Inflammatory macrophage treated with lipopolysaccharide for 1 hour (primary cell): ENCODE measurements around the gene USP17L22.
"Not testable (repeated sequence)": the region's sequence is repeated elsewhere in the genome, so short reads cannot be mapped to it uniquely, and the experiment has no call there.

ENCODE experiments used
- DNase-seq, 2 donors: peaks; one replicate each; pipeline ENCODE4 v3.0.0-alpha.2; 2020 to 2022

The USP17L22 gene, protein sequence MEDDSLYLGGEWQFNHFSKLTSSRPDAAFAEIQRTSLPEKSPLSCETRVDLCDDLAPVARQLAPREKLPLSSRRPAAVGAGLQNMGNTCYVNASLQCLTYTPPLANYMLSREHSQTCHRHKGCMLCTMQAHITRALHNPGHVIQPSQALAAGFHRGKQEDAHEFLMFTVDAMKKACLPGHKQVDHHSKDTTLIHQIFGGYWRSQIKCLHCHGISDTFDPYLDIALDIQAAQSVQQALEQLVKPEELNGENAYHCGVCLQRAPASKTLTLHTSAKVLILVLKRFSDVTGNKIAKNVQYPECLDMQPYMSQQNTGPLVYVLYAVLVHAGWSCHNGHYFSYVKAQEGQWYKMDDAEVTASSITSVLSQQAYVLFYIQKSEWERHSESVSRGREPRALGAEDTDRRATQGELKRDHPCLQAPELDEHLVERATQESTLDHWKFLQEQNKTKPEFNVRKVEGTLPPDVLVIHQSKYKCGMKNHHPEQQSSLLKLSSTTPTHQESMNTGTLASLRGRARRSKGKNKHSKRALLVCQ

DNA sequence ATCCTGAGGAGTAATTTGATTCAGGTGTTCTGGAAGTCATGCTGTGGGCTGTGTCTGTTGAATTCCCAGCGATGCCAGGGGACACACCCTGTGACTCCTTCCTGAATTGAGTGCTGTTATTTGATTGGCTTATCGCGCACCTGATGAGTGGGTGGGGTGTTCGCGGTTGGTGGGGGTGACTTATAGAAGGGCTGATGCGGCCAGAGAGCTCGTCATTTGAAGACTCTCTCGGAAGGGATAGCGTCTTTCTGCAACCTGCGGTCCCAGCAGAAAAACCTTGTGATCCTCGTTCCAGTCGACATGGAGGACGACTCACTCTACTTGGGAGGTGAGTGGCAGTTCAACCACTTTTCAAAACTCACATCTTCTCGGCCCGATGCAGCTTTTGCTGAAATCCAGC, at the start of gene USP17L22:
Gene USP17L22, plus strand, starts transcription at position 301 of the 400 bp plus-strand sequence. Its CDS starts 0 bp downstream, at position 301.
- not testable (repeated sequence) for DNase-seq

DNA sequence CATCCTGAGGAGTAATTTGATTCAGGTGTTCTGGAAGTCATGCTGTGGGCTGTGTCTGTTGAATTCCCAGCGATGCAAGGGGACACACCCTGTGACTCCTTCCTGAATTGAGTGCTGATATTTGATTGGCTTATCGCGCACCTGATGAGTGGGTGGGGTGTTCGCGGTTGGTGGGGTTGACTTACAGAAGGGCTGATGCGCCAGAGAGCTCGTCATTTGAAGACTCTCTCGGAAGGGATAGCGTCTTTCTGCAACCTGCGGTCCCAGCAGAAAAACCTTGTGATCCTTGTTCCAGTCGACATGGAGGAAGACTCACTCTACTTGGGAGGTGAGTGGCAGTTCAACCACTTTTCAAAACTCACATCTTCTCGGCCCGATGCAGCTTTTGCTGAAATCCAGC, 47.6 kb upstream of the USP17L22 start, which contains the start of gene USP17L12:
Gene USP17L12, plus strand, starts transcription at position 301 of the 400 bp plus-strand sequence. Its CDS starts 0 bp downstream, at position 301.
- not testable (repeated sequence) for DNase-seq

DNA sequence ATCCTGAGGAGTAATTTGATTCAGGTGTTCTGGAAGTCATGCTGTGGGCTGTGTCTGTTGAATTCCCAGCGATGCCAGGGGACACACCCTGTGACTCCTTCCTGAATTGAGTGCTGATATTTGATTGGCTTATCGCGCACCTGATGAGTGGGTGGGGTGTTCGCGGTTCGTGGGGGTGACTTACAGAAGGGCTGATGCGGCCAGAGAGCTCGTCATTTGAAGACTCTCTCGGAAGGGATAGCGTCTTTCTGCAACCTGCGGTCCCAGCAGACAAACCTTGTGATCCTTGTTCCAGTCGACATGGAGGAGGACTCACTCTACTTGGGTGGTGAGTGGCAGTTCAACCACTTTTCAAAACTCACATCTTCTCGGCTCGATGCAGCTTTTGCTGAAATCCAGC, 42.8 kb upstream of the USP17L22 start, which contains the start of gene USP17L13:
Gene USP17L13, plus strand, starts transcription at position 301 of the 400 bp plus-strand sequence. Its CDS starts 0 bp downstream, at position 301.
- not testable (repeated sequence) for DNase-seq

DNA sequence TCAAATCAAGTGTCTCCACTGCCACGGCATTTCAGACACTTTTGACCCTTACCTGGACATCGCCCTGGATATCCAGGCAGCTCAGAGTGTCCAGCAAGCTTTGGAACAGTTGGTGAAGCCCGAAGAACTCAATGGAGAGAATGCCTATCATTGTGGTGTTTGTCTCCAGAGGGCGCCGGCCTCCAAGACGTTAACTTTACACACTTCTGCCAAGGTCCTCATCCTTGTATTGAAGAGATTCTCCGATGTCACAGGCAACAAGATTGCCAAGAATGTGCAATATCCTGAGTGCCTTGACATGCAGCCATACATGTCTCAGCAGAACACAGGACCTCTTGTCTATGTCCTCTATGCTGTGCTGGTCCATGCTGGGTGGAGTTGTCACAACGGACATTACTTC, 37.2 kb upstream of the USP17L22 start:
- not testable (repeated sequence) for DNase-seq

DNA sequence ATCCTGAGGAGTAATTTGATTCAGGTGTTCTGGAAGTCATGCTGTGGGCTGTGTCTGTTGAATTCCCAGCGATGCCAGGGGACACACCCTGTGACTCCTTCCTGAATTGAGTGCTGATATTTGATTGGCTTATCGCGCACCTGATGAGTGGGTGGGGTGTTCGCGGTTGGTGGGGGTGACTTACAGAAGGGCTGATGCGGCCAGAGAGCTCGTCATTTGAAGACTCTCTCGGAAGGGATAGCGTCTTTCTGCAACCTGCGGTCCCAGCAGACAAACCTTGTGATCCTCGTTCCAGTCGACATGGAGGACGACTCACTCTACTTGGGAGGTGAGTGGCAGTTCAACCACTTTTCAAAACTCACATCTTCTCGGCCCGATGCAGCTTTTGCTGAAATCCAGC, 33.3 kb upstream of the USP17L22 start, which contains the start of gene USP17L15:
Gene USP17L15, plus strand, starts transcription at position 301 of the 400 bp plus-strand sequence. Its CDS starts 0 bp downstream, at position 301.
- not testable (repeated sequence) for DNase-seq

DNA sequence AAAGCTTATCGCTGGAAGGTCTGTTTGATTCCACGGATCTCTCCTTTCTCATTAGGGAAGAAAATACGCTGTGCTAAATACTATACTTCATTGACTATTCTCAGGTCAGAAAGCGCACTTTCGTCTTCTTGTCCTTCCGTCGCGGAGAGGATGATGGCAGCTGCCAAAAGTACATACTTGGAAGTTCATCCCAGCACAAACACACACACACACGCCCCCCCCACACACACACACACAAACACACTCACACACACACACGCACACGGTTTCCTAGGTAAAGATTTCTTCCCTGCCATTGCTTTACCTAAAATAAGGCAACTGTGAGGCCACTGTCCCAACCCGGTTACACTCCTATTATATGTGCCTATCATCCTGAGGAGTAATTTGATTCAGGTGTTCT, 29.0 kb upstream of the USP17L22 start:
- not testable (repeated sequence) for DNase-seq

DNA sequence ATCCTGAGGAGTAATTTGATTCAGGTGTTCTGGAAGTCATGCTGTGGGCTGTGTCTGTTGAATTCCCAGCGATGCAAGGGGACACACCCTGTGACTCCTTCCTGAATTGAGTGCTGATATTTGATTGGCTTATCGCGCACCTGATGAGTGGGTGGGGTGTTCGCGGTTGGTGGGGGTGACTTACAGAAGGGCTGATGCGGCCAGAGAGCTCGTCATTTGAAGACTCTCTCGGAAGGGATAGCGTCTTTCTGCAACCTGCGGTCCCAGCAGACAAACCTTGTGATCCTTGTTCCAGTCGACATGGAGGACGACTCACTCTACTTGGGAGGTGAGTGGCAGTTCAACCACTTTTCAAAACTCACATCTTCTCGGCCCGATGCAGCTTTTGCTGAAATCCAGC, 23.8 kb upstream of the USP17L22 start, which contains the start of gene USP17L17:
Gene USP17L17, plus strand, starts transcription at position 301 of the 400 bp plus-strand sequence. Its CDS starts 0 bp downstream, at position 301.
- not testable (repeated sequence) for DNase-seq

DNA sequence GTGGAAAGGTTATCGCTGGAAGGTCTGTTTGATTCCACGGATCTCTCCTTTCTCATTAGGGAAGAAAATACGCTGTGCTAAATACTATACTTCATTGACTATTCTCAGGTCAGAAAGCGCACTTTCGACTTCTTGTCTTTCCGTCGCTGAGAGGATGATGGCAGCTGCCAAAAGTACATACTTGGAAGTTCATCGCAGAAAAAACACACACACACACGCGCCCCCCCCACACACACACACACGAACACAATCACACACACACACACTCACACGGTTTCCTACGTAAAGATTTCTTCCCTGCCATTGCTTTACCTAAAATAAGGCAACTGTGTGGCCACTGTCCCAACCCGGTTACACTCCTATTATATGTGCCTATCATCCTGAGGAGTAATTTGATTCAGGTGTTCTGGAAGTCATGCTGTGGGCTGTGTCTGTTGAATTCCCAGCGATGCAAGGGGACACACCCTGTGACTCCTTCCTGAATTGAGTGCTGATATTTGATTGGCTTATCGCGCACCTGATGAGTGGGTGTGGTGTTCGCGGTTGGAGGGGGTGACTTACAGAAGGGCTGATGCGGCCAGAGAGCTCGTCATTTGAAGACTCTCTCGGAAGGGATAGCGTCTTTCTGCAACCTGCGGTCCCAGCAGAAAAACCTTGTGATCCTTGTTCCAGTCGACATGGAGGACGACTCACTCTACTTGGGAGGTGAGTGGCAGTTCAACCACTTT, 19.3 kb upstream of the USP17L22 start, which contains the start of gene USP17L18:
Gene USP17L18, plus strand, starts transcription at position 678 of the 728 bp plus-strand sequence. Its CDS starts 0 bp downstream, at position 678.
- not testable (repeated sequence) for DNase-seq

DNA sequence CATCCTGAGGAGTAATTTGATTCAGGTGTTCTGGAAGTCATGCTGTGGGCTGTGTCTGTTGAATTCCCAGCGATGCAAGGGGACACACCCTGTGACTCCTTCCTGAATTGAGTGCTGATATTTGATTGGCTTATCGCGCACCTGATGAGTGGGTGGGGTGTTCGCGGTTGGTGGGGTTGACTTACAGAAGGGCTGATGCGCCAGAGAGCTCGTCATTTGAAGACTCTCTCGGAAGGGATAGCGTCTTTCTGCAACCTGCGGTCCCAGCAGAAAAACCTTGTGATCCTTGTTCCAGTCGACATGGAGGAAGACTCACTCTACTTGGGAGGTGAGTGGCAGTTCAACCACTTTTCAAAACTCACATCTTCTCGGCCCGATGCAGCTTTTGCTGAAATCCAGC, 14.3 kb upstream of the USP17L22 start, which contains the start of gene USP17L19:
Gene USP17L19, plus strand, starts transcription at position 301 of the 400 bp plus-strand sequence. Its CDS starts 0 bp downstream, at position 301.
- not testable (repeated sequence) for DNase-seq

DNA sequence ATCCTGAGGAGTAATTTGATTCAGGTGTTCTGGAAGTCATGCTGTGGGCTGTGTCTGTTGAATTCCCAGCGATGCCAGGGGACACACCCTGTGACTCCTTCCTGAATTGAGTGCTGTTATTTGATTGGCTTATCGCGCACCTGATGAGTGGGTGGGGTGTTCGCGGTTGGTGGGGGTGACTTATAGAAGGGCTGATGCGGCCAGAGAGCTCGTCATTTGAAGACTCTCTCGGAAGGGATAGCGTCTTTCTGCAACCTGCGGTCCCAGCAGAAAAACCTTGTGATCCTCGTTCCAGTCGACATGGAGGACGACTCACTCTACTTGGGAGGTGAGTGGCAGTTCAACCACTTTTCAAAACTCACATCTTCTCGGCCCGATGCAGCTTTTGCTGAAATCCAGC, 9.6 kb upstream of the USP17L22 start, which contains the start of gene USP17L20:
Gene USP17L20, plus strand, starts transcription at position 301 of the 400 bp plus-strand sequence. Its CDS starts 0 bp downstream, at position 301.
- DNase-seq: not testable (repeated sequence)

DNA sequence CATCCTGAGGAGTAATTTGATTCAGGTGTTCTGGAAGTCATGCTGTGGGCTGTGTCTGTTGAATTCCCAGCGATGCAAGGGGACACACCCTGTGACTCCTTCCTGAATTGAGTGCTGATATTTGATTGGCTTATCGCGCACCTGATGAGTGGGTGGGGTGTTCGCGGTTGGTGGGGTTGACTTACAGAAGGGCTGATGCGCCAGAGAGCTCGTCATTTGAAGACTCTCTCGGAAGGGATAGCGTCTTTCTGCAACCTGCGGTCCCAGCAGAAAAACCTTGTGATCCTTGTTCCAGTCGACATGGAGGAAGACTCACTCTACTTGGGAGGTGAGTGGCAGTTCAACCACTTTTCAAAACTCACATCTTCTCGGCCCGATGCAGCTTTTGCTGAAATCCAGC, 4.8 kb upstream of the USP17L22 start, which contains the start of gene USP17L21:
Gene USP17L21, plus strand, starts transcription at position 301 of the 400 bp plus-strand sequence. Its CDS starts 0 bp downstream, at position 301.
- not testable (repeated sequence) for DNase-seq

DNA sequence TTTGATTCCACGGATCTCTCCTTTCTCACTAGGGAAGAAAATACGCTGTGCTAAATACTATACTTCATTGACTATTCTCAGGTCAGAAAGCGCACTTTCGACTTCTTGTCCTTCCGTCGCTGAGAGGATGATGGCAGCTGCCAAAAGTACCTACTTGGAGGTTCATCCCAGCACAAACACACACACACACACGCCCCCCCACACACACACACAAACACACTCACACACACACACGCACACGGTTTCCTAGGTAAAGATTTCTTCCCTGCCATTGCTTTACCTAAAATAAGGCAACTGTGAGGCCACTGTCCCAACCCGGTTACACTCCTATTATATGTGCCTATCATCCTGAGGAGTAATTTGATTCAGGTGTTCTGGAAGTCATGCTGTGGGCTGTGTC, 4.3 kb downstream of the USP17L22 start:
- not testable (repeated sequence) for DNase-seq
